Left ventricle myocardium inferior (tissue), 1 donor: ENCODE results near the gene KLHL36. TPM values are rescaled to one million over a fixed set of nuclear protein-coding genes. Genes with fewer than 3 reads are reported as not detected.
A peak's percentile ranks its signal among the peaks of the same experiment; 100 is the strongest.
"Not testable (repeated sequence)": the region's sequence is repeated elsewhere in the genome, so short reads cannot be mapped to it uniquely, and the experiment has no call there.

Experiments
- DNase-seq: peaks from one replicate; pipeline ENCODE4 v3.0.0-alpha.2; 2020
- H3K27ac ChIP-seq: fragments of 200-600 bp; replicated peaks from 2 replicates; pipeline ENCODE4 v1.8.0; 2021
- H3K27me3 ChIP-seq: fragments of 200-600 bp; 2 replicates; pipeline ENCODE4 v1.8.0; 2021; ENCODE audit warnings: low read depth
- H3K36me3 ChIP-seq: fragments of 200-600 bp; 2 replicates; pipeline ENCODE4 v1.8.0; 2021
- H3K4me1 ChIP-seq: fragments of 200-600 bp; 2 replicates; pipeline ENCODE4 v1.8.0; 2021
- H3K4me3 ChIP-seq: fragments of 200-600 bp; 2 replicates; pipeline ENCODE4 v1.8.0; 2021; ENCODE audit warnings: mild to moderate bottlenecking, moderate library complexity
- H3K9me3 ChIP-seq: fragments of 200-600 bp; replicated peaks from 2 replicates; pipeline ENCODE4 v1.8.0; 2021
- CTCF ChIP-seq: fragments of 200-600 bp; IDR thresholded peaks from 2 replicates; pipeline ENCODE4 v1.8.0; 2021; ENCODE audit warnings: antibody characterized with exemption, mild to moderate bottlenecking, borderline replicate concordance
- intact Hi-C: fragments of 100-400 bp; cut with micrococcal nuclease; formaldehyde crosslinking; loops from one replicate; pipeline ENCODE4 v1.11.0; 2022
- total RNA-seq: library from RNA; stranded (reverse); fragmentation: NEBNext Ultra II Directional; extraction: Animal tissue kit (Norgen Biotek cat#: 25700); gene quantifications from one replicate; pipeline ENCODE4 v1.2.1, GENCODE V29; 2021
- donor health status: DM: no; HTN: yes; CAD: no; lungs with severe emphysema.

KLHL36 gene
- total RNA-seq, 1 donor from 2014 or later: 84.4 TPM

- Histone ChIP-seq H3K27me3 (no peaks in the 10 kb centered on the region), H3K9me3 (no peaks in the 10 kb centered on the region), H3K36me3 (no peaks in the 10 kb centered on the region), H3K4me1 (no peaks in the 10 kb centered on the region), H3K27ac (no peak overlapping the region), H3K4me3 (no peak overlapping the region)
- DNase-seq: no peak
- intact Hi-C loops: no loop called here
- no peak for TF ChIP-seq CTCF
These were observed 44.3 kb downstream of the KLHL36 start for GRCh38 chr16:84692451-84693214.

- intact Hi-C loops, H3K4me1 ChIP-seq, H3K27ac ChIP-seq, H3K4me3 ChIP-seq, H3K9me3 ChIP-seq, DNase-seq, H3K27me3 ChIP-seq, H3K36me3 ChIP-seq: not testable (repeated sequence)
These were observed 45.6 kb downstream of the KLHL36 start for GRCh38 chr16:84693869-84694268.

GRCh38 chr16:84694980-84695379, 46.7 kb downstream of the KLHL36 start:
- no peak for DNase-seq
- Histone ChIP-seq H3K27ac (no peak overlapping the region), H3K36me3 (no peaks in the 10 kb centered on the region), H3K4me3 (no peak overlapping the region), H3K4me1 (peaks cover 8% of the 10 kb centered on the region), H3K27me3 (no peaks in the 10 kb centered on the region), H3K9me3 (no peaks in the 10 kb centered on the region)
- intact Hi-C loops: no loop called here
- TF ChIP-seq CTCF: no peak

- Histone ChIP-seq H3K27ac (peak overlapping the region; percentile 90), H3K4me3 (peak overlapping the region; percentile 100), H3K36me3 (no peaks in the 10 kb centered on the region), H3K27me3 (no peaks in the 10 kb centered on the region), H3K9me3 (no peaks in the 10 kb centered on the region), H3K4me1 (peaks cover 50% of the 10 kb centered on the region)
- intact Hi-C loops: no loop called here
- TF ChIP-seq CTCF: no peak
- DNase-seq: no peak
These were observed 50.9 kb downstream of the KLHL36 start for GRCh38 chr16:84699147-84699711.

GRCh38 chr16:84699712-84700445, 51.6 kb downstream of the KLHL36 start, which contains the start of gene USP10:
USP10 (plus strand) TSS chr16:84700000; CDS start chr16:84700091, 91 bp downstream.
- TF ChIP-seq CTCF: no peak
- intact Hi-C loops: no loop called here
- Histone ChIP-seq H3K27me3 (no peaks in the 10 kb centered on the region), H3K4me3 (peak within 1 kb of the TSS; percentile 100), H3K36me3 (no peaks in the 10 kb centered on the region), H3K4me1 (peaks cover 56% of the 10 kb centered on the region), H3K9me3 (no peaks in the 10 kb centered on the region), H3K27ac (peak within 1 kb of the TSS; percentile 90)
- DNase-seq: peak; percentile 79
